Stimulated activated CD8-positive, alpha-beta memory T cell treated with anti-CD3 and anti-CD28 coated beads, Interleukin-15, amount 100 ng/mL, for 1 hour (primary cell): Measurements from ENCODE around the gene IER2.

Experiments
- DNase-seq: peaks from one replicate; pipeline ENCODE4 v3.0.0-alpha.2; 2020; ENCODE audit warnings: low read depth

The IER2 gene, protein sequence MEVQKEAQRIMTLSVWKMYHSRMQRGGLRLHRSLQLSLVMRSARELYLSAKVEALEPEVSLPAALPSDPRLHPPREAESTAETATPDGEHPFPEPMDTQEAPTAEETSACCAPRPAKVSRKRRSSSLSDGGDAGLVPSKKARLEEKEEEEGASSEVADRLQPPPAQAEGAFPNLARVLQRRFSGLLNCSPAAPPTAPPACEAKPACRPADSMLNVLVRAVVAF

DNA sequence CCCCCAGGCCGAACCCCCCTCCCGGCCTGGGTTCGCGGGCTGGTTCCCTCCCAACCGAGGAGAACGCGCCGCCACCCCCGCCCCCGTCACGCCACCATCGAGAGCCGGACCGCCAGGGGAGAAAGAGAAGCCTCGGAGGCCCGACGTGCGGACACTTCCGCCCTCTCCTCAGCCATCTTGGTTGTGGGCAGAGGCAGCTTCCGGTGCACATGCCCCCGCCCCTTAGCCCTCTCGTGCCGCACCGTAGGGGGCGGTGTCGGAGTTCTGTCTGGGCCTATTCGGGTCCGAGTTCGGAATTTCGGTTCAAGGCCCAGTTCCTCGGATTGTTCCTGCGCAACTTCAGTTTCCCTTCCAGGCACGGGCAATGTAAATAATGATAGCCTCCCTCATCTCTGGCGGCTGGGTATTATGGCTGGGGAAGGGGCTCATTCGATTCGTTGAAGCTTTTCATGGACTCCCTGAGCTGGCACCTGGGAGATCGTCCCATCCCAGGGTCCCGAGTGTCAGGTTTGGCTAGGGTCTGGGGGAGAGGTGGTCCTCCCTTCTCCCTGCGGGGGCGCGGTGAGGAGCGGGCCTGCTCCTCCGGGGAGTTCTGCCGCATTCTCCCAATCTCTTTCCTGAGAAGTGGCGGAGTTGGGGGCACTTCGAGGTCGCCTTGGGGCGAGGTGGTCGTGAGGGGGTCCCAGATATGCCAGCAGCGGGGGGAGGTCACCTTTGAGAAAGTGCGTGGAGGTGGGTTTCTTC, at the start of gene IER2, which contains the start of gene STX10:
Gene IER2, plus strand, starts transcription at position 225 of the 744 bp plus-strand sequence. CDS start 2,776 bp downstream, outside the sequence.
Gene STX10, minus strand, starts transcription at position 189 of the 744 bp plus-strand sequence. CDS start 202 bp downstream, outside the sequence.
- peak; percentile 89 for DNase-seq

DNA sequence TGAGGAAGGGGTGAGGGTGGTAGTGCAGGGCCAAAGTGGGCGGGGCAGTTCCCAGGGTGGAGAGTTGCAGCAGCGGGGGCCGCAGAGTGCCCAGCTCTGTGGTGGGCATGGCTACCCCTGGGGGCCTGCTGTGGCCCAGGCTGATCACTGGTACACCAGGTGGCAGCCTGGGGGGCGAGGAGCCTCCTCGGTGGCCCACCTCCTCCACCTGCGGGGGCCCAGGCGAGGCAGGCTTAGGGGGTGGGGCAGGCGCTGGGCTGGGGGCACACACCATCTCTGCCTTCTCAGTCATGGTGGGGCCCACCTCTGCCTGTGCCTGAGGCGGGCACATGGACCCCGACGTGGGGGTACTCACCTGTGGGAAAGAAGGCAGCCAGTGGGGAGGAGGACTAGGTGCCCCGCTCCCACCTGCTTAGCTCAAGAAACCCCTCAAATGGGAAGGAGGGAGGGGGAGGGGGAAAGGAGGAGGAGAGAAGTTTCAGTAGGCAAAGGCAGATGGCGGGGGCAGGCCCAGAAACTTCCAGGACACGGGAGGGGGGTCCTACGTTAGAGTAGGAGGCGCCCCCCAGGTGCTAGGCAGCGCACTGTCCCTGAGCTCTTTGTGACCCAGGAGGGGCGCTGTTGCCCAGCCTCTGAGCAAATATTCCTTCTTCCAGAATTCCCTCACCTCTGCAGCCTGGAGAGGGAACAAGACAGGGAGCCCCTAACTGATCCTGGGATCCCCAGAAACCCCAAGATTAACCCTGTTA, 49.2 kb upstream of the IER2 start:
- no peak for DNase-seq

DNA sequence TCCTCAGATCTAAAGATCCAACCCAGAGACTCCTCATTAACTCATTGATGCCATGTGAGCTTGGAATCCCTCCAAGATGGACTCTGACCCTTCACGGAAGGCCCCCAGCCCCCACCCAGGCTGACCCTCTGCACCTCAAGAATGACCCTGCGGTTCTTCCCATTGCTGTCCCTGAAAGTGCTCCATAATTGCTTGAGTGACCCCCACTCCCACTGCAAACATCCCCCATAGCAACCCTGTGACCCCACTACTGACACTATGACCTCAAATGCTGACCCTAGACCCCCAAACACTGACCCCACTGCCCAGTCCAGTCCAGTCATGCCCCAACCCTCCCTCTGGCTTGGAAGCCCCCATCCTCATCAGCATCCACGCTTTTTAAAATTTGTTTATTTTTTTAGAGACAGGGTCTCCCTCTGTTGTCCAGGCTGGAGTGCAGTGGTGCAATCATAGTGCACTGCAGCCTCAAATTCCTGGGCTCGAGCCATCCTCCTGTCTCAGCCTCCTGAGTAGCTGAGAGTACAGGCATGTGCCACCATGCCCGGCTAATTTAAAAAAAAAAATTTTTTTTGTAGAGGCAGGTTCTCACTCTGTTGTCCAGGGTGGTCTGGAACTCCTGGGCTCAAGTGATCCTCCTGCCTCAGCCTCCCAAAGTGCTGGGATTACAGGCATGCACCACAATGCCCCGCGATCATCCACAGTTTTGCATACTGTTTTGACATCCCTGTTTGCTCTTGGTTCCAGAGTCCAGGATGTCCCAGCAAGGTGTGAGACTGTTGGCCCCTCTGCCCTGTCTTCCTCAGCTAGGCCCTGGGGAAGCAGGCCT, 48.4 kb upstream of the IER2 start:
- DNase-seq = no peak

DNA sequence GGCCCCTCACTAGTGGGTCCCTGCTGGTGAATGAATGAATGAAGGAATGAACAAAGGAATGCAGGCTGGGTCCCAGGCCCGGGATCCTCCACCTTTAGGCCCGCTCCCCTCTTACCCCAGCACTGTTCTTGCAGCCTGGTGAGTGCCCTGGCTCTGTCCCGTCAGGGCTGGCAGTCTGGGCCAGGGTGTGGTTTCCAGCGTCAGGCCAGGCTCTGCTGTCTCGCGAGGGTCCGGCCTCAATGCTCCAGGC, 47.9 kb upstream of the IER2 start:
- DNase-seq = no peak

DNA sequence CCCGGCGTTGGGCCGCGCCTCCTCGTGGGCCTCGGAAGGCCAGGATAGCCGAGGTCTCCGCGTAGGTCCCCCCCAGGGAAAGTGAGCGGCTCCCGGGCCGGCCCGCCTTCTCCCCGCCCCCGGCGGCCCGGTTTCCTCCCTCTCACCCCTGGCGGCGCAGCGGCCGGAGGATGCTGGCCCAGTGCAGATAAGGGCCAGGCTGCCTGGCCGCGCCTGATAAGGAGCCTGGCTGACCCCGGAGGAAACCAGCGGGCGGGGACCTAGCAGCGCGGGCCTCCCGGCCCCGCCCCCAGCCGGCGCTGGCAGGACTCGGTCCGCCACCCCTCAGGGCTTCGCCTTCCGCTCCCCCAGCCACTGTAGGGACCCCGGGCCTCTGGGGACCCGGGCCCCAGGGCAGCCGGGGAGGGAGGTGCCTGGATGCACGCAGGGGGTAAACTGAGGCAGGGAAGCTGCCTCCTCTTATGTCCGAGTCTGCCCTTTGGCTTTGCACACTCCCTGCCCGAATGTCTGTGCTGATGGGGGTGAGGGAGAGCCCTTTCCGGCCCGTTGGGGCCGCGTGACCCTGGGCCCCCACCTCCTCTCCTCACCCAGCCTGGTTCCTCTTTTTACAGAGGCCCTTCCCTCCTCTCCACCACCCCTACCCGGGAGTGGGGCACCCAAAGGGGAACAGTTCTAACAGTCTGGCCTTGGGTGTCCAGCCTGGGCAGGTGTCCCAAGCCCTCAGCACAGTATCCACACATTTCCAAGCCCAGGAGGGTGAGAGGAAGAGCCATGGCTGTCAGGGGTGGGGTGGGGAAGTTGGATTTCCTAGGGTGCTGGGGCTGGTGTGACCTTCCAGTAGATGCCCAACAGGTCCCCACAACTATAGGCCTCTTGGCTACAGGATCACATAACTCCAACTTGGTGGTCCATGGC, 47.3 kb upstream of the IER2 start, which contains the start of gene LYL1:
Gene LYL1, minus strand, starts transcription at position 193 of the 915 bp plus-strand sequence. CDS start 1,687 bp downstream, outside the sequence.
- DNase-seq = no peak

DNA sequence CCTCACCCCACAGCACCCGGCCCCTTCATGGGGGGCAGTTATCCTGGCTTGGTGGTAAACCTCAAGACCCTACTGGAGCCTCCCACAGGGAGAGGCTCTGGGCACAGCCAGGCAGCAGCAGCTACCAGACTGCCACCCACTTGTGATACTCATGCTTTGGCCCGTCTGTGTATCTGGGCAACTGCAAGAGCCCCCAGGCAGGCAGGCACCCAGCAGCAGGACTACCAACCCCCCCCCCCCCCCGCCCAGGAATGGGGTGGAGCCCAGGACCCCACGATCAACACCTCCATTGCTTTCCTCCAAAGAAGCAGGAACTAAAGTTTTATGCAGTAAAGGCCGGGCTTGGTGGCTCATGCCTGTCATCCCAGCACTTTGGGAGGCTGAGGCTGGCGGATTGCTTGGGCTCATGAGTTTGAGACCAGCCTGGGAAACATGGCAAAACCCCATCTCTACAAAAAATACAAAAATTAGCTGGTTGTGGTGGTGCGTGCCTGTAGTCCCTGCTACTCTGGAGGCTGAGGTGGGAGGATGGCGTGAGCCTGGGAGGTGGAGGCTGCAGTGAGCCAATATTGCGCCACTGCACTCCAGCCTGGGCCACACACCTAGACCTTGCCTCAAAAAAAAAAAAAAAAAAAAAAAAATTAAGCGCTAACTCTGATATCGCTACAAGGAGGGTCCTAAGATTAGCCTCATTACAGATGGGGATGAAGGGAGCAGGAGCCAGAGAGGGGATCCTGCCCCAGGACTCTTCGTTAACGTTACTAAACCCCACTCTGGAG, 46.4 kb upstream of the IER2 start:
- no peak for DNase-seq

DNA sequence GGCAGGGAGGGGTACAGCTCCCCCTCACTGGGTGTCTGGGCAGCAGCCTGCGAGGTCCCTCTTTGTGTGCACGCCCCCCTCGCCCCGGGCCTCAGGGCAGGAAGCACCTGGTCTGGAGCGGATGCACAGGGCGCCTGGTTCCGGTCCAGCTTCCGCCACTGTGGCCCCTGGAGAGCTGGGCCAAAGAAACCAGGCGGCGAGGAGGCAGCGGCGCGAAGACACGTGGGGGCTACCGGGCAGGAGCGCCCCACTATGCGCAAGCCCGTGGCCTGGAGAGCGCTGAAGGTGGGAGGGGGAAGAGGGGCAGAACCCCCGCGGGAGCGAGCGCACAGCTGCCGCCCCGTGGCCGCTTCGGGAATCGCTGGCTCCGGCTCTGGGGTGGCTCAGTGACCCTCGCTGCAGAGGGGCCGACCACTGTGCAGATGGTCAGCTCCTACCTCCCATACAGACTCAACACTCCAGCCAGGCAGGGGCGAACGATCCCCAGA, 45.8 kb upstream of the IER2 start:
- no peak for DNase-seq

DNA sequence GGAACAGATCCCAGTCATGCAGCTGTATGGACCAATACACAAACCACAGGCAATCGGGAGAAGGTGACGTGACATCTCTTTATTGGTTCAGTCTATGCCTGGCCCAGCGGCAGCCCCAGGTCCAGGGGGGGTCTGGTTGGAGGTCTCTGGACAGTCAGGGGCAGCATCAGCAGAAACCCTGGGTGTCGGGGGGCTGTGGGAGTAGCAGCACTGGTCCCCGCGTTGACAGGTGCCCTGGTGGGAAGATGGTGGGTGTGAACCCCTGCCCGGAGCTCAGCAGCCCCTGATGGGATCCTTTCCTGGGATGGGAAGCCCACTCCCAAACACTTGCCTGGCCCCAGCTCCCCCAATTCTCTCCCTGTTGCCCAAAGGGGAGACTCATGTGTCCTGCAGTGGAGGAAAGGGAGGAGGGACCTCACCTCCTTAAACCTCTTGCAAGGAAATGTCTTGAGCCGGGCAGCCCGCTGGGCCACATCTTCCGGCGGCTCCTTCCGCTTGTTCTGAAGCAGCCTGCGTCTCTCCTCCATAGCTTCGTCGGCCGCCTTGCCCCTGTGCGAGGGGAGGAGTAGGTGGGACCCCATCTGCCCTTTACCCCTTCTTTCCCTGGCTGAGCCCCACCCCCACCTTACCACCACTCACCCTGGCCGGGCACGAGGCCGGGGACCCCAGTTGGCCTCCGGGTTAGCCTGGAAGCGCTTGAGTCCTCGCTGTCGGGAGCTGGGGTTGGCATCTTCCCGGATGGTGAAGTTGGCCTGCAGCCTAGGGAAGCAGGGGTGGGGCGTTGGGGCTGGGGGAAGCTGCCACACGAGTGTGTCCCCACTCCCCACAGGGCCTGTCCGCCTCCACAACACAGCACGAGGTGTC, 45.1 kb upstream of the IER2 start:
- no peak for DNase-seq

DNA sequence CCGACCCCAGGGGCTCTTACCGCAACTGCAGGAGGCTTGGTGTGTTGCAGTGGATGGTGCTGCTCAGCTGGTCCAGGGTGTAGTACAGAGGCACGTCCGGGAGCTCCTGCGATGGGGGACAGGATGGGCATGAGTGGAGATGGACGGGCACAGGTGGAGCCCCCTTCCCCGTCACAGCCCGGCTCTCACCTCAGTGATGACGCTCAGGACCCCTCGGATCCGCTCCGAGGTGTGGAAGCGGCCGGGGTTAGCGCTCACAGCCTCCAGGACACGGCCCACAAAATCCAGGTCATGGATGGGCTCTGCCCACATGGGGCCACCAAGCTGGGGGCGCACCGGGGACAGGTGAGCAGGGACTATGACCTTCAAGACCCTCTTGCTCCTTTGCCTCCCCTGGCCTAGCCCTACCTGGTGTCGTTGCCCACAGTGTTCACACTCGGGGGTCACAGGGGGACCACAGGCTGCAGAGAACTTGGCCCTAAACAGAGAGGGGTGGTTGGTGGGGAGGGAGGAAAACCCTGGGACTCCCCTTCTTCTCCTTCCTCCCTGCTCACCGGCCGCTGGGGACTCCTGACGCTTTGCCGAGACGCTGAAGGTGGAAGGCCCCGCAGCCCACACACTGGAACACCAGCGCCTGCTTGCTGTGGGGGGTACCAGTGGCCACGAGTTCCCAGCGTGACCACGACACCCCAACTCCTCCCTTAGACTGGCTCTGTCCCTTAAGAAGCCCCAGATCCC, 40.7 kb upstream of the IER2 start:
- no peak for DNase-seq

DNA sequence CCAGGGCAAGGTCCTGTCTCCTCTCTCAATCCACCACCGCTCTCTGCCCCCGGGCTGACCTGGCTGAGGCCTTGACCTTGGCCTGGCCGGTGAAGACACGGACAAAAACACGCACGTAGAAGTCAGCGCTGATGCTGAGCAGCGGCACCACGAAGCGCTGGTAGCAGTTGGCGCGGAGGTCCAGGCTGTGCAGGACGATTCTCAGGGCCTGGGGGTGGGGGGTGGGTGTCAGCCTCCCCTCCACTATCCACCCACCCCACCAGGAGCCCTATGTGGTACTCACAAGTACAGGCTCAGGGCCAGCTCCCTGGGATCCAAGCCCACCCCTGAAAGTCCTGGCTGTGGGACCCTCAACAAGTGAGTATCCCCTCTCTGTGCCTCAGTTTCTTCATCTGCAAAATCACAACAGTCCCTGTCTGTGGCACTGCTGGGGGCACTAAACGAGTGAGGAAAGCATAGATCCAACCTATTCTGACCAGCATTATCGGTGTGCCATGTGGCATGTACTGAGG, 40.1 kb upstream of the IER2 start:
- DNase-seq = no peak

DNA sequence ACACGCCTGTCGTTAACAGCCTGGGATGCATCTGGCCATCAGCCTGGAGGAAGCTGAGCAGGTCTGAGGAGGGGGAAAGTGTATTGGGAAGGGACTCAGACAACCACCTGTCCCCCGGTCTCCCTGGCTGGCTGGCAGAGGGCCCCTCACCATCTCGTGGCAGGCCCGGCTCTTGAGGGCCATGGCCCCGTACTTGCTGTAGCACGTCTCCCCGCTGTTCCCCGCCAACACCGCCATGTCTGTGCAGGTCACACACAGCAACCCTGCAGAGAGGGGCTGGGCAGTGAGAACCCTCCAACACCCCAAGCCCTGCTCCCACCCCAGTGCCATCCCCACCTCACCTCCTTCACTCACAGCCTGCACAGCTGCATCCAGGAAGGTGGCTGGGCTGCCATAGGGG, 37.7 kb upstream of the IER2 start:
- no peak for DNase-seq

DNA sequence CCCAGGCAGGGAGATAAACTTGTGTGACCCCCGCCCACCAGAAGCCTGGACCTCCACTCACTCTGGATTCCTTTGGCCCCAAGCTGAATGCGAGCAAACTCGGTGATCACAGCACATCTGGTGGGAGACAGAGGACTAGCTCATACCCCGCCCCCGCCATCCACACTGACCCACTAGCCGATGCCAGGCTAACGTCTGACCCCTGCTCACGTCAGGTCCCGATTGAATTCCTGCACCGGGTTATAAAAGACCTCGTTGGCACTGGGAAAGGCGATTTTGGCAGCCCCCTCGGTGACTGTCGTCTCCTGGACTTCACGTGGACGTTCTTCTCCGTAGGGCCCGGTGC, 34.3 kb upstream of the IER2 start:
- no peak for DNase-seq

DNA sequence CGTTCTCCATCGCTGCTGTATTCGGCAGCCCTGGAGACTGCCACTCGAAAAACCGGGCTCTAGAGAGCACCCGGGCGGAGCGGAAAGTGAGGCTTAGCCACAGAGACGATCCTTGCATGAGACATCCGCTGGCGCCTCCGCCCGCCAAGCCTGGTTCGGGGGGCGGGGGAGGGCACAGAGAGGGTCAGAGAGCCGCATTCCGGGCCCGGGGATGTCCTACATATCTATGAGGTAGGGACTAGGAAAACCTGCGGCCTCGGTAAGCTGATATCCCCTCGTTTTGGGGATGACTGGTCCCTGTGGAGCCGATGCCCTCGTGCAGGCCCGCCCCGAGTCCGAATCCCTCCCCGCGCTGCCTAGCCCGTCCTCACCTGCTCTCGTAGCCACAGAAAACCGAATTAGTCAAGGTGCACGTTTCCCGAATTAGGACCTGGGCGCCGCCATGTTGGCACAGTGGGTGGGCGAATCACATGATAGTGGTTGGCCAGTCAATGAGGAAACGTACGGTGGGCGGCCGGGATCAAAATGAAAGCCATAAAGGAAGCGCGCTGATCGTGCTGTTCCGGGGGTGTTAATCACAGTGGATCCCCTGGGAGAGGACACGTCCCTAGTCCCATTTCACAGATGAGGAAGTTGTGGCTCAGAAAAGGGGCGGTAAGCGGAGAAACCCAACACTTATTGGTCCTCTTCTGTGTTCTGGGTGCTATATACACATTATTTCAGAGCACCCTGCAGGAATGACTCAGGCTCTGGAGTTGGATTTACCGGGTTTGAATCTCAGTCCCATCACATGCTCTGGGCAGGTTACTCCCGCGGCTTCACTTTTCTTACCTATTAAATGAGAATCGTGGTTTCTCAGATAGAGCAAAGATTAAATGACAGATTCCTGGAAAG, 33.7 kb upstream of the IER2 start, which contains the start of gene TRMT1:
Gene TRMT1, minus strand, starts transcription at position 459 of the 894 bp plus-strand sequence. Its CDS starts 341 bp downstream, at position 118.
- peak; percentile 77 for DNase-seq

DNA sequence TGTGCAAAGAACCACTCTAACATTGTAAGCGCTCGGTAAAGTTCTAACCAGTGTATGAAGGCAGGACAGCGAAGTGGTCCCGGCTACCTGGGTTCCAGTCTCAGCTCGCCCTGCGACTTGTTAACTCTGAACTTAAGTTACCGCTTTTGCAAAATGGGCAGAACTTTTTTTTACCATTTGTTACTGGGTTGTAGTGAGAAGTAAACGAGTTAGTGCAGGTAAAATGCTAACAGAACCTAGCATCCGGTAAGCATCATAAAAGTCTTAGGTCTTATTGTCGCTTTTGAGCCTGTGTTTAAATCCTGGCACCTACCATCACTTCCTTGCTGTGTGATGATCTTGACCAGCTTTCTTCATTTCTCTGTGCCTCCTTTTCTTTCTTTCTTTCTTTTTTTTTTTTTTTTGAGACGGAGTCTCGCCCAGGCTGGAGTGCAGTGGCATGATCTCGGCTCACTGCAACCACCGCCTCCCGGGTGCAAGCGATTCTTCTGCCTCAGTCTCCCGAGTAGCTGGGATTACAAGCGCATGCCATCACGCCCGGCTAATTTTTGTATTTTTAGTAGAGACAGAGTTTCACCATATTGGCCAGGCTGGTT, 32.9 kb upstream of the IER2 start:
- no peak for DNase-seq

DNA sequence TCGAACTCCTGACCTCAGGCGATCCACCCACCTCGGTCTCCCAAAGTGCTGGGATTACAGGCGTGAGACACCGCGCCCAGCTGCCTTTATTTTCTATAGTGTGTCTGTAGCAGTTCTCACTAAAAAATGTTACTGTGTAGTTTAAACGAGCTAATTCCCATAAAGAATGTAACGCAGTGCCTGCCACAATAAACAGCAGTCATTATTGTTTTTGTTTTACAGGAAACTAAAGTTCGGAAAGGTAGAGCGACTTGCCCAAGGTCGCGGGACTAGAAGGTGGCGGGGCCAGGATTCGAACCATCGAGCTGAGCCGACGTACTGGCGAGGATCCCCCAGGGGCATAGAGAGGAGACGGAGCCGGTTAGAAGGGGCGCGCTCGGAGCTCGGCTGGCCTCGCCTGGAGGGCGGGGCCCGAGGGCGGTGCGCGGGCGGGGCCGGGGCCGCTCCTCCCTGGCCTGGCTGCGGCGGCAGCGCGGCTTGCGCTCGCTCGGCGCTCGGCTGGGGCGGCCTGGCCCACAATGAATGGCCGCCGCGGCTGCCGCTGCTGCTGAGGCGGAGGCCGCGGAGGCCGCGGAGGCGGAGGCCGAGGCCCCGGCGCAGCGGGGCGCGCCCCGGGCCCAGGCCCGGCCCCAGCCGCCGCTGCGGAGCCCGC, 32.3 kb upstream of the IER2 start, which contains the start of gene NACC1:
Gene NACC1, plus strand, starts transcription at position 493 of the 652 bp plus-strand sequence. CDS start 16,944 bp downstream, outside the sequence.
- DNase-seq = peak; percentile 60
